Stomach (tissue), 4 donors: ENCODE results near the gene PAXIP1.

Source experiments
- CTCF ChIP-seq, 7 experiments: fragments of 450-650 bp in 4 of 7; fragments of 200-600 bp in 3 of 7; sonication (generic) in 3 of 7; IDR thresholded peaks; one replicate each; pipeline ENCODE4 v1.5.1; 2016 to 2019; ENCODE audit warnings: antibody characterized with exemption in 7 of 7, control low read depth in 2 of 7, mild to moderate bottlenecking in 1 of 7
- POLR2A ChIP-seq, 4 donors: fragments of 450-650 bp; IDR thresholded peaks; one replicate each; pipeline ENCODE4 v1.6.1; 2016; ENCODE audit warnings: antibody characterized with exemption in 4 of 4, control low read depth in 2 of 4, mild to moderate bottlenecking in 1 of 4, moderate library complexity in 1 of 4
- POLR2AphosphoS5 ChIP-seq, 3 donors: sonication (generic); formaldehyde crosslinking; IDR thresholded peaks; one replicate each; pipeline ENCODE4 v1.6.1; 2016; ENCODE audit warnings: antibody characterized with exemption in 3 of 3

GRCh38 chr7:154997840-154998370 is 5.0 kb downstream of the PAXIP1 start:
- no peak for TF ChIP-seq CTCF (IDR thresholded peaks at IDR 0.05)
- TF ChIP-seq POLR2AphosphoS5 (IDR thresholded peaks at IDR 0.05), result no peak
- TF ChIP-seq POLR2A (IDR thresholded peaks at IDR 0.05), result no peak
